Omental fat pad (tissue), 4 donors: ENCODE data around the gene COX7A1. TPM values are rescaled to one million over a fixed set of nuclear protein-coding genes. Genes with fewer than 3 reads are reported as not detected.

Source experiments
- ATAC-seq: fragments of 150-250 bp; one replicate; pipeline ENCODE4 v1.9.1; 2016; ENCODE audit warnings: mild to moderate bottlenecking, moderate library complexity; ENCODE audit not compliant: low FRiP score
- DNase-seq: peaks from one replicate; pipeline ENCODE4 v3.0.0-alpha.2; 2019; ENCODE audit warnings: low spot score
- CTCF ChIP-seq, 3 donors: fragments of 450-650 bp; IDR thresholded peaks; one replicate each; pipeline ENCODE4 v1.5.1; 2016 to 2017; ENCODE audit warnings: antibody characterized with exemption in 3 of 3, mild to moderate bottlenecking in 3 of 3, moderate library complexity in 2 of 3
- total RNA-seq, 4 donors: library from RNA; depleted of rRNA; stranded (reverse); fragments of >200 nt; gene quantifications; one replicate each; pipeline ENCODE4 v1.1.0, GENCODE V29; 2016

COX7A1 gene
- total RNA-seq, 4 donors from 2014 or later: 25.1 to 60.3 (median 43.9) TPM

- DNase-seq (no peak), ATAC-seq (no peak)
- no peak for TF ChIP-seq CTCF (IDR thresholded peaks at IDR 0.05)
Measured at GRCh38 chr19:36172852-36173251, 20.6 kb upstream of the COX7A1 start.

DNA sequence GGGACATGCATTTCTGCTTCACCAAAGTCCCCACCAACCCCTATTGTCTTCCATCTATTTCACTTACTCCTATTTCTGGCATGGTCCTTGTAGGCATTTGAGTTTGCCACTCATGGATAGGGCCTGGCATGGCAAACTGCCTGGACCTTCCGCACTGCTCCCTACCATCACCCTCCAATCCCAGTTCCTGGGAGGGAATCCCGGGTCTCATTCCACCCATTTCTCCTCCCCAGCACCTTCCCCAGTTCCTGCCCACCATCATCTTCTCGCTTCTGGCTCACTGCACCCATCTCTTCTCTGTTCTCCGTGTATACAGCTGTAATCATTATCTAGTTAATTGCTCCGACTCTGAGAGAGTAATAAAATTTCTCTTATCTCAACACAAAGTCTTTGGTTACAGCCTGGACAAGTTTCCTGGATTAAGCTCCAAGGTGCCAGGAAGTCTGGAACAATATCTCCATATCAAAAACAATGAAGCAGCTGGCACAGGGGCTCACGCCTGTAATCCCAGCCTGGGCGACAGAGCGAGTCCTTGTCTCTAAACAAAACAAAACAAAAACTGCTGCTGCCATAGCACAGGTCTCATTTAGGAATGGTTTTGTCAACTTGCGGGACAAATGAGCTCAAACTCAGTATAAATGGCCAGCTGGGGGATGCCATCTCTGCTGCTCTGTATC, 17.0 kb upstream of the COX7A1 start:
- no peak for DNase-seq
- no peak for TF ChIP-seq CTCF (IDR thresholded peaks at IDR 0.05)
- no peak for ATAC-seq

DNA sequence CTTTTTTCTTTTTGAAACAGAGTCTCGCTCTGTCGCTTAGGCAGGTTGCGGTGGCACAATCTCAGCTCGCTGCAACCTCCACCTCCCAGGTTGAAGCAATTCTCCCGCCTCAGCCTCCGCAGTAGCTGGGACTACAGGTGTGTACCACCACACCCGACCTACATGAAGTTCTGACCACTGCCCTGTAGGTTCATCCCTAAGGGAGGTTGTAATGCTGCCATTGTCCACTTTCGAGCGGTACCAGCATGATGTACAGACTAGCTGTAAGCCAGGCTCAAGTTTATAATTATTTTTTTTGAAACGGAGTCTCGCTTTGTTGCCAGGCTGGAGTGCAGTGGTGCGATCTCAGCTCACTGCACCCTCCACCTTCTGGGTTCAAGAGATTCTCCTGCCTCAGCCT, 11.6 kb upstream of the COX7A1 start:
- TF ChIP-seq CTCF (IDR thresholded peaks at IDR 0.05): no peak
- ATAC-seq (no peak), DNase-seq (no peak)

GRCh38 chr19:36160821-36161596, 8.8 kb upstream of the COX7A1 start:
- no peak for TF ChIP-seq CTCF (IDR thresholded peaks at IDR 0.05)
- no peak for ATAC-seq
- DNase-seq: no peak

- no peak for TF ChIP-seq CTCF (IDR thresholded peaks at IDR 0.05)
- DNase-seq (no peak), ATAC-seq (no peak)
Measured at GRCh38 chr19:36153126-36153525, 879 bp upstream of the COX7A1 start.

- DNase-seq (no peak), ATAC-seq (peak; percentile 8)
- TF ChIP-seq CTCF (IDR thresholded peaks at IDR 0.05): no peak
Measured at GRCh38 chr19:36152019-36152351, 262 bp downstream of the COX7A1 start.
